ENCODE measurements around the gene LURAP1L. TPM values are rescaled to one million over a fixed set of nuclear protein-coding genes. Genes with fewer than 3 reads are reported as not detected.

LURAP1L gene
- total and polyA plus RNA-seq, 11 donors = 1.4 to 5.7 (median 2.9) TPM

GRCh38 chr9:12777121-12778022, 2.6 kb downstream of the LURAP1L start:
- no peaks in the 10 kb centered on the region for H3K27me3 ChIP-seq
- H3K4me1 ChIP-seq = peaks cover 0 to 30% (median 7%) of the 10 kb centered on the region in 12 donors
- no peak for TF ChIP-seq POLR2A (IDR thresholded peaks at IDR 0.05)
- TF ChIP-seq CTCF (IDR thresholded peaks at IDR 0.05) = no peak
- no peaks in the 10 kb centered on the region for H3K36me3 ChIP-seq
- 49 to 60% (median 52%) methylated on average over 7 of the region's 7 CpGs for WGBS, 4 donors
- intact Hi-C loops (cut with DNase I) = loop anchor here in 6 of 10 donors (2.0 to 10.0 kb wide), 10 partner anchors 35 to 207 kb away; no protein-coding TSS in a partner anchor
- H3K9me3 ChIP-seq = peaks cover 0 to 5% (median under 1%) of the 10 kb centered on the region in 12 donors
- ATAC-seq = no peak
- peak overlapping the region in 11 of 12 donors; percentile 66 to 89 (median 82) for H3K4me3 ChIP-seq
- peak overlapping the region in 11 of 12 donors; percentile 12 to 92 (median 84) for H3K27ac ChIP-seq
- no peak for DNase-seq

DNA sequence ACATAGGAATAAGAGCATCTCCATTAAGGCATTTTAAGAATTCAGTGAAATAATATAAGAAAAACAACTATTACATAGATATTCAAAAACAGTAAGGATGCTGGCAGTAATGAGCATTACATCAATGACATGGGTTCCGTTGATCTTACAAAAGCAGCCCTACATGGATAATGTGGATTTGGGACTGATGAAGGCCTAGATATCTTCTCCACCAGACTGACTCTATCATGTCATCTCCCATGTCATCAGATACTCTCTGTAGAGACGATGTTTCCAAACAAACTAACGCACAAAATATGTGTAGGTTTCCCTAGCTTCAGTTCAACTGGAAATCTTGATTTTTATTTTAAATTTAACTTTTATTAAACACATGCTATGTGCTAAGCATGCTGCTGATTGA, 3.6 kb downstream of the LURAP1L start:
- Histone ChIP-seq H3K4me1 (peaks cover 0 to 30% (median 7%) of the 10 kb centered on the region in 12 donors), H3K27ac (peak overlapping the region in 7 of 12 donors; percentile 0 to 92 (median 19)), H3K4me3 (peak overlapping the region in 7 of 12 donors; percentile 4 to 87 (median 76)), H3K27me3 (no peaks in the 10 kb centered on the region), H3K9me3 (peaks cover 0 to 14% (median 6%) of the 10 kb centered on the region in 12 donors), H3K36me3 (no peaks in the 10 kb centered on the region)
- intact Hi-C loops (cut with DNase I) = loop anchor here in 6 of 10 donors (5.0 to 10.0 kb wide), 8 partner anchors 34 to 206 kb away; no protein-coding TSS in a partner anchor
- WGBS, 4 donors = 65 to 76% (median 73%) methylated on average over 3 of the region's 3 CpGs
- TF ChIP-seq POLR2A (IDR thresholded peaks at IDR 0.05) (no peak), CTCF (IDR thresholded peaks at IDR 0.05) (no peak)
- ATAC-seq (no peak), DNase-seq (no peak)

GRCh38 chr9:12781226-12781733, 6.5 kb downstream of the LURAP1L start:
- no peak for TF ChIP-seq POLR2A (IDR thresholded peaks at IDR 0.05)
- TF ChIP-seq CTCF (IDR thresholded peaks at IDR 0.05) = no peak
- H3K36me3 ChIP-seq = no peaks in the 10 kb centered on the region
- WGBS, 4 donors = 54 to 76% (median 62%) methylated on average over 9 of the region's 9 CpGs
- H3K27ac ChIP-seq = peak overlapping the region in 1 of 12 donors; percentile 32
- H3K4me3 ChIP-seq = no peak overlapping the region
- intact Hi-C loops (cut with DNase I) = no loop called here
- no peaks in the 10 kb centered on the region for H3K27me3 ChIP-seq
- no peak for ATAC-seq
- no peak for DNase-seq
- H3K9me3 ChIP-seq = peaks cover 0 to 19% (median 6%) of the 10 kb centered on the region in 12 donors
- H3K4me1 ChIP-seq = peaks cover 0 to 26% (median 9%) of the 10 kb centered on the region in 12 donors

All from heart left ventricle (tissue), 16 donors.